Hepatocyte (in vitro differentiated cells): ENCODE data around the gene CAMK1.

Source experiments
- EZH2phosphoT487 ChIP-seq: fragments of 200-600 bp; sonication (generic); IDR thresholded peaks from one replicate; pipeline ENCODE4 v1.6.1; 2018; ENCODE audit warnings: antibody characterized with exemption, mild to moderate bottlenecking, low read depth, moderate library complexity; ENCODE audit not compliant: unreplicated experiment, severe bottlenecking
- TF ChIP-seq, protein P1 (sequence below): fragments of 200-600 bp; sonication (generic); IDR thresholded peaks from 2 replicates; pipeline ENCODE4 v1.5.1; 2016; ENCODE audit warnings: antibody characterized with exemption, mild to moderate bottlenecking; ENCODE audit not compliant: poor library complexity

DNA sequence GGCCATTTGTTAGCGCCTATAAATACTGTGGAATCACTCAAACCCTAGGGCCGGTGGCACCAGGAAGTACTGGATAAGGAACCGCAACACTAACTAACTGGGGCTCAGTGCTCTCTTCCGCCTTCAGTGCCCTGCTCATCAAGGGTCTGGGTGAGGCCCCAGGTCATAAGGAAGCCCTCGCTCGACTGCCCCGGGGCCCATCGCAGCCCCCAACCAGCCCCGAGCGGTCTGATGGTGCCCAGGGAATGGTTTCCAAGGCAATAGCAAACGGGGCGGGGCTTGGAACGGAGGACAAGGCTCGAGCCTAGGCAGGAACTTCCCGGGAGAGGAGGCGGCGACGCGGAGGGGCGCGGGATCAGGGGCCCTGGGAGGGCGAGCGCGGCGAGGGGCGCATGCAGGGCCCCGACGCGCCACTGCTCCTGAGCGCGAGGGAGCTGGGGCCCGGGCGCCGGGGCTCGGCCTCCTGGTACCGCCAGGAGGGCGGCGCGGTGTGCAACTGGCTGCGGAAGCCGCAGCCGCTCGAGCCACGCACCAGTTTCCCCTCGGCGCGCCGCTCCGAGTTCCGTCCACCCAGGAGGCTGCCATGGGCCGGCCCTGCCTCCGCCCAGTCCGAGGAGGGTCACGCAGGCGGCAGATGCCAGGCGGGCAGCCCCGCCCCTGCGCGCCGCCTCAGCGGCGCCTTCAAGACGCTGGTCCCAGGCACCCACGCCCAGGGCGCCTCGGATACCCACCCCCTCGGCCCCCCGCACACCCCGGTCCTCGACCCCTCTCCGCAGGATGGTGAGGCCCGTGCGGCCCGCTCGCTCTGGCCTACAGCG, 40.1 kb upstream of the CAMK1 start, which contains the start of gene TTLL3:
- TF ChIP-seq, protein P1, sequence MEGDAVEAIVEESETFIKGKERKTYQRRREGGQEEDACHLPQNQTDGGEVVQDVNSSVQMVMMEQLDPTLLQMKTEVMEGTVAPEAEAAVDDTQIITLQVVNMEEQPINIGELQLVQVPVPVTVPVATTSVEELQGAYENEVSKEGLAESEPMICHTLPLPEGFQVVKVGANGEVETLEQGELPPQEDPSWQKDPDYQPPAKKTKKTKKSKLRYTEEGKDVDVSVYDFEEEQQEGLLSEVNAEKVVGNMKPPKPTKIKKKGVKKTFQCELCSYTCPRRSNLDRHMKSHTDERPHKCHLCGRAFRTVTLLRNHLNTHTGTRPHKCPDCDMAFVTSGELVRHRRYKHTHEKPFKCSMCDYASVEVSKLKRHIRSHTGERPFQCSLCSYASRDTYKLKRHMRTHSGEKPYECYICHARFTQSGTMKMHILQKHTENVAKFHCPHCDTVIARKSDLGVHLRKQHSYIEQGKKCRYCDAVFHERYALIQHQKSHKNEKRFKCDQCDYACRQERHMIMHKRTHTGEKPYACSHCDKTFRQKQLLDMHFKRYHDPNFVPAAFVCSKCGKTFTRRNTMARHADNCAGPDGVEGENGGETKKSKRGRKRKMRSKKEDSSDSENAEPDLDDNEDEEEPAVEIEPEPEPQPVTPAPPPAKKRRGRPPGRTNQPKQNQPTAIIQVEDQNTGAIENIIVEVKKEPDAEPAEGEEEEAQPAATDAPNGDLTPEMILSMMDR, result no peak
- TF ChIP-seq EZH2phosphoT487, result no peak
